Left renal pelvis (tissue), 4 donors: ENCODE results near the gene GSTA4. TPM values are rescaled to one million over a fixed set of nuclear protein-coding genes. Genes with fewer than 3 reads are reported as not detected.
"Not testable (repeated sequence)": the region's sequence is repeated elsewhere in the genome, so short reads cannot be mapped to it uniquely, and the experiment has no call there.

Source experiments
- DNase-seq, 4 donors: peaks; one replicate each; pipeline ENCODE4 v3.0.0-alpha.2; 2013; ENCODE audit warnings: low read depth in 4 of 4, low spot score in 3 of 4
- polyA plus RNA-seq, 4 donors: library from polyadenylated mRNA; unstranded; fragments of 120-200 nt; gene quantifications; one replicate each; pipeline ENCODE4 v1.2.1, GENCODE V29; 2013; ENCODE audit not compliant: insufficient read length in 4 of 4

GSTA4 gene
- polyA plus RNA-seq, 4 donors: 86.6 to 133 (median 105) TPM

- DNase-seq: no peak
Observed at GRCh38 chr6:52981222-52981900, 13.7 kb downstream of the GSTA4 start.

GRCh38 chr6:52976591-52977035 lies 18.5 kb downstream of the GSTA4 start:
- DNase-seq: no peak

GRCh38 chr6:52976149-52976548 lies 18.9 kb downstream of the GSTA4 start:
- DNase-seq: no peak

GRCh38 chr6:52975580-52975979 lies 19.5 kb downstream of the GSTA4 start:
- DNase-seq: no peak

GRCh38 chr6:52972989-52973388 lies 22.1 kb downstream of the GSTA4 start:
- DNase-seq: no peak

- no peak for DNase-seq
Observed at GRCh38 chr6:52969359-52969758, 25.7 kb downstream of the GSTA4 start.

GRCh38 chr6:52966101-52966500 lies 29.0 kb downstream of the GSTA4 start:
- DNase-seq: no peak

- DNase-seq: no peak
Observed at GRCh38 chr6:52965380-52965779, 29.7 kb downstream of the GSTA4 start.

- no peak for DNase-seq
Observed at GRCh38 chr6:52964318-52964717, 30.8 kb downstream of the GSTA4 start.

GRCh38 chr6:52962701-52963100 lies 32.4 kb downstream of the GSTA4 start:
- DNase-seq: no peak

GRCh38 chr6:52961022-52961421 lies 34.1 kb downstream of the GSTA4 start:
- DNase-seq: not testable (repeated sequence)

GRCh38 chr6:52960211-52960610 lies 34.9 kb downstream of the GSTA4 start:
- not testable (repeated sequence) for DNase-seq

GRCh38 chr6:52958546-52959255 lies 36.4 kb downstream of the GSTA4 start:
- DNase-seq: no peak

- DNase-seq: no peak
Observed at GRCh38 chr6:52955871-52956270, 39.2 kb downstream of the GSTA4 start.

- no peak for DNase-seq
Observed at GRCh38 chr6:52953911-52954839, 40.9 kb downstream of the GSTA4 start.

- DNase-seq: no peak
Observed at GRCh38 chr6:52946306-52946705, 48.8 kb downstream of the GSTA4 start.

GRCh38 chr6:52942821-52943220 lies 52.3 kb downstream of the GSTA4 start:
- DNase-seq: not testable (repeated sequence)

GRCh38 chr6:52942221-52942620 lies 52.9 kb downstream of the GSTA4 start:
- no peak for DNase-seq

GRCh38 chr6:52937908-52938307 lies 57.2 kb downstream of the GSTA4 start:
- DNase-seq: no peak

GRCh38 chr6:52933778-52934177 lies 61.3 kb downstream of the GSTA4 start:
- DNase-seq: no peak

GRCh38 chr6:52931351-52931750 lies 63.7 kb downstream of the GSTA4 start:
- DNase-seq: no peak
